ENCODE results near the gene GABBR2. TPM values are rescaled to one million over a fixed set of nuclear protein-coding genes. Genes with fewer than 3 reads are reported as not detected.
"Not testable (repeated sequence)": the region's sequence is repeated elsewhere in the genome, so short reads cannot be mapped to it uniquely, and the experiment has no call there.

Gene GABBR2
- total RNA-seq, 1 donor from 2014 or later = 116 TPM

- H3K27ac Mint-ChIP-seq (ENCODE audit: unreplicated experiment) = no peak overlapping the region
- H3K36me3 Mint-ChIP-seq (ENCODE audit: unreplicated experiment) = no peaks in the 10 kb centered on the region
- H3K4me3 Mint-ChIP-seq (ENCODE audit: unreplicated experiment) = no peak overlapping the region
- peaks cover 4% of the 10 kb centered on the region for H3K27me3 Mint-ChIP-seq (ENCODE audit: unreplicated experiment)
- no peak for DNase-seq
- H3K4me1 Mint-ChIP-seq (ENCODE audit: low read depth, unreplicated experiment) = peaks cover 14% of the 10 kb centered on the region
- peaks cover 4% of the 10 kb centered on the region for H3K9me3 Mint-ChIP-seq (ENCODE audit: unreplicated experiment)
- no peak for TF ChIP-seq CTCF (IDR thresholded peaks at IDR 0.05; ENCODE audit: partially characterized antibody, unreplicated experiment)
Measured at GRCh38 chr9:98688710-98689495, 19.8 kb downstream of the GABBR2 start.

GRCh38 chr9:98687911-98688310 lies 20.8 kb downstream of the GABBR2 start:
- H3K4me3 Mint-ChIP-seq (ENCODE audit: unreplicated experiment) = no peak overlapping the region
- H3K36me3 Mint-ChIP-seq (ENCODE audit: unreplicated experiment) = no peaks in the 10 kb centered on the region
- peaks cover 4% of the 10 kb centered on the region for H3K9me3 Mint-ChIP-seq (ENCODE audit: unreplicated experiment)
- H3K27ac Mint-ChIP-seq (ENCODE audit: unreplicated experiment) = no peak overlapping the region
- TF ChIP-seq CTCF (IDR thresholded peaks at IDR 0.05; ENCODE audit: partially characterized antibody, unreplicated experiment) = no peak
- peaks cover 5% of the 10 kb centered on the region for H3K4me1 Mint-ChIP-seq (ENCODE audit: low read depth, unreplicated experiment)
- DNase-seq = no peak
- H3K27me3 Mint-ChIP-seq (ENCODE audit: unreplicated experiment) = peaks cover 4% of the 10 kb centered on the region

- no peak for TF ChIP-seq CTCF (IDR thresholded peaks at IDR 0.05; ENCODE audit: partially characterized antibody, unreplicated experiment)
- Mint-ChIP-seq H3K27me3 (ENCODE audit: unreplicated experiment) (peaks cover 4% of the 10 kb centered on the region), H3K9me3 (ENCODE audit: unreplicated experiment) (peaks cover 4% of the 10 kb centered on the region), H3K27ac (ENCODE audit: unreplicated experiment) (no peak overlapping the region), H3K4me3 (ENCODE audit: unreplicated experiment) (no peak overlapping the region), H3K36me3 (ENCODE audit: unreplicated experiment) (no peaks in the 10 kb centered on the region), H3K4me1 (ENCODE audit: low read depth, unreplicated experiment) (peaks cover 3% of the 10 kb centered on the region)
- DNase-seq = no peak
Measured at GRCh38 chr9:98686961-98687855, 21.5 kb downstream of the GABBR2 start.

- not testable (repeated sequence) for H3K4me1 Mint-ChIP-seq (ENCODE audit: low read depth, unreplicated experiment); H3K27ac Mint-ChIP-seq (ENCODE audit: unreplicated experiment); DNase-seq; H3K36me3 Mint-ChIP-seq (ENCODE audit: unreplicated experiment); H3K9me3 Mint-ChIP-seq (ENCODE audit: unreplicated experiment); H3K4me3 Mint-ChIP-seq (ENCODE audit: unreplicated experiment); H3K27me3 Mint-ChIP-seq (ENCODE audit: unreplicated experiment)
Measured at GRCh38 chr9:98684816-98685215, 23.9 kb downstream of the GABBR2 start.

- Mint-ChIP-seq H3K27ac (ENCODE audit: unreplicated experiment) (no peak overlapping the region), H3K36me3 (ENCODE audit: unreplicated experiment) (peaks cover 15% of the 10 kb centered on the region), H3K27me3 (ENCODE audit: unreplicated experiment) (no peaks in the 10 kb centered on the region), H3K4me3 (ENCODE audit: unreplicated experiment) (no peak overlapping the region), H3K9me3 (ENCODE audit: unreplicated experiment) (peaks cover 7% of the 10 kb centered on the region), H3K4me1 (ENCODE audit: low read depth, unreplicated experiment) (no peaks in the 10 kb centered on the region)
- peak; percentile 45 for DNase-seq
- peak; percentile 65 for TF ChIP-seq CTCF (IDR thresholded peaks at IDR 0.05; ENCODE audit: partially characterized antibody, unreplicated experiment)
Measured at GRCh38 chr9:98678244-98678842, 30.4 kb downstream of the GABBR2 start.
